T-helper 1 cell (primary cell): ENCODE data around the gene RAB17.

Source experiments
- DNase-seq, 5 donors: peaks; one replicate each; pipeline ENCODE4 v3.0.0-alpha.2; 2012 to 2020

RAB17 gene

GRCh38 chr2:237534380-237534779 is 56.2 kb downstream of the RAB17 start:
- DNase-seq: no peak

- no peak for DNase-seq
These were observed 56.8 kb downstream of the RAB17 start for GRCh38 chr2:237533668-237534161.

- no peak for DNase-seq
These were observed 58.4 kb downstream of the RAB17 start for GRCh38 chr2:237532160-237532559.

DNA sequence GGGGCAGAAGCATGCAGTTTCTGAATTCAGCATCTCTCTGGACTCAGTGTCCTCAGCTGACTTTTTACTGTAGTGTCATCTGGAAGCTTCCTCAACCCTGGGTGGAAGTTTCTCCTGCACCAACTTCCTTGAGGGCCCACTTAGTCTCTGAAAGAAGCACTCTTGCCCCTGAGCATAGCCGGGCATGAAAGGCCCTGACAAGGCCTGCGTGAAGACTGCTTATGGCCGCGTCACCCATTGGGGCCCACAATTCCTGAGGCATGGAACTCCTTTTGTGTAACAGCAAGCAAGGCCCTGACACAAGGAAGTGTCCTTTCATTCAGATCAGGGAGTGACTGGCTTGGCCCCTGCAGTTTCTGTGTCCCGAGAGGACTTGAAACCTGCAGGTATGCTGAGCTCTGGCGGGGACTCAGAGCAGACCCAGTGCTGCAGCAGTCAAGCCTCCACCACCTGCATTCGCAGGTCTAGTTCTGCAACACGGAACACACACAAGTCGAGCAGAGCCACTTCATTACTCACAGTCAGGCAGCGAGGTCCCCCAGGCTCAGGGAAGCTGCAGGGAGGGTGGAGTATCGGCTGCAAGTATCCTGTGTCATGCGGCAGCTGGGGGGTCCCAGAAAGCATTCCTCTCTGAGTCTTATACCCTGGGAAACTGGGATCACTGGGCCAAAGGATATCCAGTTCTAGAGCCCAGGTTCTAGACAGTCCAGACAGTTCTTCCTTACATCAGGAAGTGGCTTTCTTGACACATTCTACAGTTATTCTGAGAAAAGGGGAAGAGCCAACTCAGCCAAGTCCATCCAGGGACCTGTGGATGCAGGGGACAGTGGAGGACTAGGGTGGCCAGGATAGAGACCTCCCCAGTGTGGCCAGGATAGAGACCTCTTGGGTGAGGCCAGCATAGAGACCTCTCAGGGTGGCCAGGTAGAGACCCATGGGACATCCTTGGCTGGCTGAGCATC is 59.8 kb downstream of the RAB17 start:
- no peak for DNase-seq

GRCh38 chr2:237529452-237530402 is 60.8 kb downstream of the RAB17 start:
- DNase-seq: no peak

DNA sequence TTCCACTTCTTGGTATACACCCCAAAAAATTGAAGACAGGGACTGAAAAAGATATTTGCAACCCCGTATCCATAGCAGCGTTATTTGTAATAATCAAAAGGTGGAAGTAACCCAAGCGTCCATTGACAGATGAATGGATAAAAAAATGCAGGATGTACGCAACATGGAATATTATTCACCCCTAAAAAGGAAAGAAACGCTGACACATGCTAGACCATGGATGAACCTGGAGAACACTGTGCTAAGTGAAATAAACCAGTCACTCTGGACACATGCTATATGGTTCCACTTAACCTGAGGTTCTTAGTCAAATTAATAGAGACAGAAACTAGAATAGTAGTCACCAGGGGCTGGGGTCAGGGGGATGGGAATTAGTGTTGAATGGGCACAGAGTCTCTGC is 62.8 kb downstream of the RAB17 start:
- no peak for DNase-seq

DNA sequence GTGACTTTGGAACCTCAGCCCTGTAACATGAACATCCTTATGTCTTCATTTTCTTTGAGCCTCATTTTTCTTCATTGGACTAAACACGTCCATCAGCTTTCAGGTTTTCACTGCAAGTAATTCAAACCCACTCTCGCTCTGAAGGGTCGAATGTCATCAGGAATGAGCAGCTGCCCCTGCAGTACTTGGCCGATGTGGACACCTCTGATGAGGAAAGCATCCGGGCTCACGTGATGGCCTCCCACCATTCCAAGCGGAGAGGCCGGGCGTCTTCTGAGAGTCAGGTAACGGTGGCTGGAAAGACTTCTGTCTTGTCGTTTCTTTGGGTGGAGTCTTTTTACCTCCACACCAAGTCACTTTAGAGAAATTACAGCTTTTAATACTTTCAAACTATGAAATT is 63.3 kb downstream of the RAB17 start:
- no peak for DNase-seq

DNA sequence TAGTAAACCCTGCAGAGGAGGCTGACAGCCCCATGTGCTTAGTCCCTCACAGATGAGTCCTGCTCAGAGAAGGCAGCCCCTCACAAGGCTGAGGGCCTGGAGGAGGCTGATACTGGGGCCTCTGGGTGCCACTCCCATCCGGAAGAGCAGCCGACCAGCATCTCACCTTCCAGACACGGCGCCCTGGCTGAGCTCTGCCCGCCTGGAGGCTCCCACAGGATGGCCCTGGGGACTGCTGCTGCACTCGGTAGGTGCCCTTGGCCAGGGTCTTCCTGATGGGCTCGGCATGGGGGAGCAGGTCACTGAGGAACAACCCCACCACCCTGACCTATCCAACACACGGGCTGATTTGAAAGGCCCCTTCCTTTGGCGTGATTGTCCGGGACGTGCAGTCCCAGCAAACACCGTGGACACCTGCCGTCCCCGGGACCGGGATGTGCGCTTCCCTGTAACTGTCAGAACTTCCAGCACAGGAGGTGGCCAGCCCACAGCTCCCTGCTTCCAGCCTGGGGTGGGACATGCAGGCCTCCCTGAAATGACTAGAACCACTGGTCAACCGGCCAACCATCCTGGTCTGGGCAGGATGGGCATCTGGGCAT is 64.9 kb downstream of the RAB17 start:
- DNase-seq: no peak

DNA sequence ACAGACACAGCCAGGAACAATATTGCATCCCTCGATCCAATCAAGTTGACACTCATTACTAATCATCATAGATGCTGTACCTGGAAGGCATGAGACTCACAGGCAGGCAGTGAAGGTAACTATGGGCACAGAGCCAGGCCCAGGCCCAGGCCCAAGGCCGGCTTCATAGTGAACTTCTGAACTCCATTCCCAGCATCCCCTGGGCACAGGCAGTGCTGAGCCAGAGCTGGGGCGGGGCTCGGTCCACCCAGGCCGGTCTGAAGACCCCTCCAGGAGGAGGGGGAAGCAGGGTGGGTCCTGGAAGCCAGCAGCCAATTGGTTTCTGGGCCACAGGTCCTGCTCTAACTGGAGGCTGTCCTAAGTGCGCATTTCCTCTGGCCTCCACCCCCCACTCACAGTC is 65.9 kb downstream of the RAB17 start:
- DNase-seq: no peak
